GM13977 (cell line): ENCODE measurements around the gene RNFT2.
A peak's percentile ranks its signal among the peaks of the same experiment; 100 is the strongest.

Experiments
- DNase-seq: peaks from one replicate; pipeline ENCODE4 v3.0.0; 2012; ENCODE audit warnings: low spot score
- in situ Hi-C: fragments of 300-500 bp; cut with MboI; formaldehyde crosslinking; loops from one replicate; pipeline ENCODE4 v1.12.0; 2022; ENCODE audit warnings: low sequenced_read_pairs, low pct_unique_long_range_greater_than_20kb, mixed read lengths, inconsistent platforms; ENCODE audit not compliant: unreplicated experiment
- TF ChIP-seq, protein P1 (sequence below): IDR thresholded peaks from 2 replicates; pipeline ENCODE4 v1.5.1; 2012; ENCODE audit warnings: mild to moderate bottlenecking, control low read depth; ENCODE audit not compliant: insufficient read depth; ENCODE audit errors: extremely low read depth, missing control alignments

Gene RNFT2

DNA sequence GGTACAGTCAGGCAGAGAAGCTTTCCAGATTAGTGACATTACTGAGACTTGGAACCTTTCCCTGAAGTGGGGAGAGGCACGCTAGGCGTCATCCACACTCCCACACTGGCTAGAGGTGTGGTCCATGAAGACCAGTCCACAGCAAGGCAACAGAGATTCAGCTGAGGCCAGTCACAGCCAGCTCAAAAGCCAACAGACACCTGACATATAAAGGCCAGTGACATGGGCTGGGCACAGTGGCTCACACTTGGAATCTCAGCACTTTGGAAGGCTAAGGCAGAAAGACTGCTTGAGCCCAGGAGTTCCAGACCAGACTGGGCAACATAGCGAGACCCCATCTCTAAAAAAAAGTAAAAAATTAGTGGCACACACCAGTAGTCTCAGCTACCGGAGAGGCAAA is 132.2 kb downstream of the RNFT2 start:
- DNase-seq: no peak
- in situ Hi-C loops: no loop called here
- TF ChIP-seq, protein P1, sequence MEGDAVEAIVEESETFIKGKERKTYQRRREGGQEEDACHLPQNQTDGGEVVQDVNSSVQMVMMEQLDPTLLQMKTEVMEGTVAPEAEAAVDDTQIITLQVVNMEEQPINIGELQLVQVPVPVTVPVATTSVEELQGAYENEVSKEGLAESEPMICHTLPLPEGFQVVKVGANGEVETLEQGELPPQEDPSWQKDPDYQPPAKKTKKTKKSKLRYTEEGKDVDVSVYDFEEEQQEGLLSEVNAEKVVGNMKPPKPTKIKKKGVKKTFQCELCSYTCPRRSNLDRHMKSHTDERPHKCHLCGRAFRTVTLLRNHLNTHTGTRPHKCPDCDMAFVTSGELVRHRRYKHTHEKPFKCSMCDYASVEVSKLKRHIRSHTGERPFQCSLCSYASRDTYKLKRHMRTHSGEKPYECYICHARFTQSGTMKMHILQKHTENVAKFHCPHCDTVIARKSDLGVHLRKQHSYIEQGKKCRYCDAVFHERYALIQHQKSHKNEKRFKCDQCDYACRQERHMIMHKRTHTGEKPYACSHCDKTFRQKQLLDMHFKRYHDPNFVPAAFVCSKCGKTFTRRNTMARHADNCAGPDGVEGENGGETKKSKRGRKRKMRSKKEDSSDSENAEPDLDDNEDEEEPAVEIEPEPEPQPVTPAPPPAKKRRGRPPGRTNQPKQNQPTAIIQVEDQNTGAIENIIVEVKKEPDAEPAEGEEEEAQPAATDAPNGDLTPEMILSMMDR: no peak

DNA sequence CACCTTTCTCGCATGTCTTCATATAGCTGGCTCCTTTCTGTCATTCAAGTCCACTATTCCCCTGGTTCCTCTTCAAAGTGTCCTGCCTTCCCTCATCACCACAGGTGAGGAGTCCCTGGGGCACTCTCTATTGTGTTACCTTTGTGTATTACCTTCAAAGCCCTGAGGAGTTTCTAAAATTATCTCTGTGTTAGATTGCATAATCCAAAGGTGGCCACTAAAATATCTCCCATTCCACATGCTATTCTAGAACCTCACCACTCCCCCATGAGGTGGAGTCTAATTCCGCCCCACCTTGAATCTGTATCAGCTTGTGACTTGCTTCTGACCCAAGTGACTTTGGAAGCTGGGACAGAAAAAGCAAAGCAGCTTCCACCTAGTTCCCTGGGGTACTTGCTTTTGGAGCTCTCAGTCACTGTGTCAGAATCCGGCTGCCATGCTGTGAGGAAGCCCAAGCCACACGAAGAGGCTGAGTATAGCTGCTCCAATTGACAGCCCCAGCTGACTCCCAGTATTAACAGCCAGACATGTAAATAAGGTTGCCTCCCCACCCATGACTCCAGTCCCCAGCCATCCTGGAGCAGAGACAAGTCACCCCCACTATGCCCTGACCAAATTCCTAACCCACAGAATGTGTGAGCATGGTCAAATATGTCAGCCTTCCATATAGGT is 136.3 kb downstream of the RNFT2 start:
- TF ChIP-seq, protein P1: no peak
- no peak for DNase-seq
- in situ Hi-C loops: no loop called here

DNA sequence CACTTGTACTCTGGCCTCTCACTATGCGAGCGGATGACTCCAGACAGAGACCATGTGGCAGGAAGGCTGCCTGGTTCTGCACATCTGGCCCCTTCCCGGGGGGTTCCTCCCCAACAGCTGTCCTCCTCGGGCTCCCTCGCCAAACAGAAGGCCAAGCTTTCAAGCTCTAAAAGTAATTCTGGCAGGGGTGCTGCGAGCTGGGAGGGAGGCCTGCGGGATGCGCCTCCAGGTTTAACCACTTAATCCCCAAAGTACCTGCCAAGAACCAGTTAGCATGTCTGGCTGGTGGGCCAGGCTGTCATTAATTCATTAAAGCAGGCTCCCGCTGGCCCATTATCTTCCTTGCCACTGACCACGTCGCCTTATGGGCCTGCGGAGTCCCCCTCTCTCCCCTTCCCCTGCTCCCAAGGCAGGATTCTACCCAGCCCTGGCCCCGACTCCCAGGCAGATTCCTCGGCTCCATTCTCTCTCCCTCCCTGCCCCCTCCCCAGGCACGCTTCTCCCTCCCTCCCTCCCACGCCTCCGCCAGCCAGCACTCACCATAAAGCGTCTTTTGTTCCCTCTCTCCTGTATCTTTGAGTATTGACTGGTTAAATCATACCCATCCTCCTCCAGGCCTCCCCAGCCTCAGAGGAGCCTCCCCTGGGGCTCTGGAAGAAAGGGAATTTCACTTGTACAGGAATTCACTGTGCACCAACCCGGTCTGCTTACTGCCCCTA is 138.2 kb downstream of the RNFT2 start:
- in situ Hi-C loops: no loop called here
- TF ChIP-seq, protein P1: no peak
- no peak for DNase-seq

DNA sequence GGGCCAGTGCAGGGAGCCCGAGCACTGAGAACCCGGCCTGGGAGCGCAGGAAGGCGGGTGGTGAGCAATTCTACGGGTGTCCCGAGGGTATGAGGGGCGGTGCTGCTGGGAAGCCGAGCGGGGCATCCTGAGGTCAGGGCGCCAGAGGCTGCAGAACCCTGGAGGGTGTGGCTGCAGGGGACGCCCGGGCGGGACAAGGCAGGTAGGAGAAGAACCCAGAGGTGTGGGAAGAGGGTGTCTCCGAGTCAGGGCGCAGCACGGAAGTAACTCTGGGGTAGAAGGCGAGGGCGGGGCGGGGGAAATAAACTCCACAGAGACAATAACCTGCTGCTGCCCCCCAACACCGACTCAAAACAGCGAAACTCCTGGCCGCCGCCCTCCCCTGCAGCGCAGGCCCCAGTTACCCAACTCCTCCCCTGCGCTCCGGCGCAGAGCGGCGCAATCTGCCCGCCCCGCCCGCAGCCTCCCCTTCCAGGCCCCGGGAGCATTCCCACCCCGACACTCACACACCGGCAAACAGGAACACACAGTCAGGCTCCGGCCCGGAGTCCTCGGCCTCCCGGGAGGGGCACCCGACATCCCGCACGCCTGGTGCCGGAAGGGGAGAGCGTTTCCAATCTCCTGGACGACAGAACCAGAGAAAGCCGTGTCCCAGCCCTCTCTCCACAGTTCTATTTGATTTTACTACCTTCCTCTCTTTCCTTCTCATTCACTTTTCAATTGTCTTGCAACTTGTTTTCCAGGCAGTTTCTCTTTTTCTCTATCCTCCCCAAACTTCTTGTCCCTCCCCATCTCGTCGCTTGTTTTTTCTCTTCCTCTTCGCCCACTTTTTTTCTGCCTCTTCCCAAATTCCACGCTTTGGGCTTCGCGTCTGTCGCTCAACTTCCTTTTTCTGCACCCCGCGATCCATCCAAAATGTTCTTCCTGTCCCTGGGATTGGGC is 140.7 kb downstream of the RNFT2 start:
- in situ Hi-C loops: no loop called here
- peak; percentile 36 for DNase-seq
- TF ChIP-seq, protein P1: no peak

DNA sequence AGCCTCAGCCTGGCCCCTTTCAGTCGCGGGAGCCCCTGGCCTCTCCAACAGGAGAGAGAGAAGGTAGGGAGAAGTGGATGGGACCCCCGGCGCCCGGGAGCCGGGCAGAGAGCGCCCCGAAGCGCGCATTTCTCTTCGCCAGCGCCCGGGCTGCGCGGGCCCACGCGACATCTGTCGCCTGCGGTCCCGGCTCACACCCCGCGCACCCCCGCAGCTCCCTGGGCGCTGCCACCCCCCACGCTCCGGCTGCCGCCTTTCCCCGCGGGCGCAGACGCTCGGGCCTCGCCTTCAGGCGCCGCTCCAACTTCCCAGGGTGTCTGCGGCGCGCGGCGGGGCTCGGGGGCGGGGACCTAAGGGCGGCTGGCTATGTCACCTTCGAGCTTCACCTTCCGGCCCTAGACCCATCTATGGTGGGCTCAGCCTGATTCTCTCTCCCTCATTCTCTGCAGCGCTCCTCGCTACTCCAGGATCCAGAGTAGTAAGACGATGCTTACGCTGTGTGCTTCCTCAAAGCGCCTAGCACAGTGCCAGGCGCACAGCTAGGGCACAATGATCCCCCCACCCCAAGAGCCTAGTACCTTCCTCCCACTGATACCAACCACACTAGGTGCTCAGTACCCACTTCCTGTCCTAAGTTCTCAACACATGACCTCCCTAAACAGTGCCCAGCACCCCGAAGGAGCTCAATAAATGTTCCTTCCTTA is 141.5 kb downstream of the RNFT2 start:
- TF ChIP-seq, protein P1: no peak
- peak; percentile 38 for DNase-seq
- in situ Hi-C loops: no loop called here
